Common myeloid progenitor, CD34-positive (primary cell): ENCODE measurements around the gene ABCA3.

Experiments used
- CTCF ChIA-PET: fragments of 350-600 bp; sonication (Branson Sonifier 250); formaldehyde crosslinking; loops from one replicate; lab custom pipeline; 2021; ENCODE audit warnings: antibody characterized with exemption; lab: Charles Lee
- POLR2A ChIA-PET: fragments of 350-600 bp; sonication (Branson Sonifier 250); formaldehyde crosslinking; loops from one replicate; lab custom pipeline; 2021; ENCODE audit warnings: antibody characterized with exemption; lab: Charles Lee
- DNase-seq, 3 donors: peaks; one replicate each; pipeline versions ENCODE4 v3.0.0 to v3.0.0-alpha.2; 2013
- H3K27ac ChIP-seq, 2 experiments: 1 replicate in 1 of 2; 2 replicates in 1 of 2; pipeline ENCODE4 v1.7.0; 2013; ENCODE audit warnings: inconsistent platforms in 2 of 2, low read length in 2 of 2, mild to moderate bottlenecking in 2 of 2, low read depth in 1 of 2, moderate library complexity in 1 of 2; ENCODE audit not compliant: severe bottlenecking in 2 of 2, insufficient read depth in 1 of 2, poor library complexity in 1 of 2
- H3K27me3 ChIP-seq, 5 experiments: replicated peaks in 2 of 5; 1 replicate in 3 of 5; 2 replicates in 2 of 5; pipeline versions ENCODE4 v1.6.1 to v1.7.0; 2013; ENCODE audit warnings: low read length in 4 of 5, mild to moderate bottlenecking in 2 of 5, moderate library complexity in 2 of 5, inconsistent platforms in 1 of 5; ENCODE audit not compliant: insufficient read depth in 5 of 5, control insufficient read depth in 4 of 5
- H3K36me3 ChIP-seq, 4 experiments: 1 replicate in 2 of 4; 2 replicates in 2 of 4; pipeline versions ENCODE4 v1.6.1 to v1.7.0; 2013; ENCODE audit warnings: low read length in 3 of 4, control low read depth in 1 of 4, mild to moderate bottlenecking in 1 of 4; ENCODE audit not compliant: control insufficient read depth in 4 of 4, insufficient read depth in 4 of 4
- H3K4me1 ChIP-seq, 4 experiments: 1 replicate in 3 of 4; 2 replicates in 1 of 4; pipeline versions ENCODE4 v1.6.1 to v1.7.1; 2013; ENCODE audit warnings: low read length in 3 of 4, mild to moderate bottlenecking in 3 of 4, control low read depth in 1 of 4, inconsistent platforms in 1 of 4, moderate library complexity in 1 of 4; ENCODE audit not compliant: control insufficient read depth in 4 of 4, insufficient read depth in 4 of 4; ENCODE audit errors: control extremely low read depth in 1 of 4
- H3K4me3 ChIP-seq, 7 experiments: 1 replicate in 4 of 7; 2 replicates in 3 of 7; pipeline versions ENCODE4 v1.5.1 to v1.7.0; 2013; ENCODE audit warnings: mild to moderate bottlenecking in 7 of 7, low read length in 6 of 7, moderate library complexity in 6 of 7, inconsistent platforms in 2 of 7, low read depth in 2 of 7, control low read depth in 1 of 7; ENCODE audit not compliant: insufficient read depth in 4 of 7, control insufficient read depth in 1 of 7; ENCODE audit errors: extremely low read depth in 1 of 7
- H3K9me3 ChIP-seq, 5 experiments: 1 replicate in 4 of 5; 2 replicates in 1 of 5; pipeline versions ENCODE4 v1.6.1 to v1.7.1; 2013; ENCODE audit warnings: low read length in 4 of 5, mild to moderate bottlenecking in 2 of 5, inconsistent platforms in 1 of 5, low read depth in 1 of 5, moderate library complexity in 1 of 5; ENCODE audit not compliant: control insufficient read depth in 4 of 5, insufficient read depth in 2 of 5; ENCODE audit errors: control extremely low read depth in 1 of 5
- WGBS: methylation state at CpG from one replicate; pipeline ENCODE4 v1.1.5; 2013; ENCODE audit not compliant: insufficient coverage; 5-methylcytosine and 5-hydroxymethylcytosine counted together

The ABCA3 gene

GRCh38 chr16:2235695-2236336 lies 104.7 kb downstream of the ABCA3 start:
- H3K4me3 ChIP-seq: no peak overlapping the region
- H3K9me3 ChIP-seq: no peaks in the 10 kb centered on the region
- H3K4me1 ChIP-seq: peaks cover 0 to 18% (median 8%) of the 10 kb centered on the region in 4 experiments
- peaks cover 0 to 43% (median 12%) of the 10 kb centered on the region in 5 experiments for H3K27me3 ChIP-seq
- WGBS: 95% methylated on average over 13 of the region's 19 CpGs
- ChIA-PET POLR2A (interaction anchor here (0.8 to 1.4 kb wide), 2 partner anchors 12 to 16 kb away, joined by 3 read pairs; partner anchors contain the start of genes E4F1 and ECI1), CTCF (interaction anchor here (1.5 to 1.7 kb wide), 2 partner anchors 10 to 16 kb away, joined by 4 to 7 read pairs; no protein-coding TSS in a partner anchor)
- no peak for DNase-seq
- peaks cover 6 to 53% (median 31%) of the 10 kb centered on the region in 4 experiments for H3K36me3 ChIP-seq
- H3K27ac ChIP-seq: no peak overlapping the region

GRCh38 chr16:2235234-2235651 lies 105.3 kb downstream of the ABCA3 start:
- ChIA-PET CTCF (interaction anchor here (1.5 to 1.7 kb wide), 2 partner anchors 10 to 17 kb away, joined by 4 to 7 read pairs; no protein-coding TSS in a partner anchor), POLR2A (interaction anchor here (1.4 kb wide), 1 partner anchor 16 kb away, joined by 3 read pairs; the partner anchor contains the start of gene ECI1)
- WGBS: 94% methylated on average over 28 of the region's 28 CpGs
- Histone ChIP-seq H3K9me3 (no peaks in the 10 kb centered on the region), H3K4me3 (no peak overlapping the region), H3K27me3 (peaks cover 0 to 43% (median 12%) of the 10 kb centered on the region in 5 experiments), H3K4me1 (peaks cover 0 to 18% (median 8%) of the 10 kb centered on the region in 4 experiments), H3K36me3 (peaks cover 9 to 59% (median 34%) of the 10 kb centered on the region in 4 experiments), H3K27ac (no peak overlapping the region)
- DNase-seq: no peak

- Histone ChIP-seq H3K4me1 (peaks cover 0 to 18% (median 8%) of the 10 kb centered on the region in 4 experiments), H3K4me3 (no peak overlapping the region), H3K27me3 (peaks cover 0 to 43% (median 12%) of the 10 kb centered on the region in 5 experiments), H3K9me3 (no peaks in the 10 kb centered on the region), H3K36me3 (peaks cover 9 to 63% (median 38%) of the 10 kb centered on the region in 4 experiments), H3K27ac (no peak overlapping the region)
- POLR2A ChIA-PET: no interaction called here
- no peak for DNase-seq
- CTCF ChIA-PET: interaction anchor here (1.5 kb wide), 1 partner anchor 17 kb away, joined by 4 read pairs; no protein-coding TSS in a partner anchor
- WGBS: 97% methylated on average over 16 of the region's 18 CpGs
Measured at GRCh38 chr16:2234813-2235170, 105.7 kb downstream of the ABCA3 start.

- H3K27ac ChIP-seq: no peak overlapping the region
- H3K27me3 ChIP-seq: peaks cover 0 to 43% (median 12%) of the 10 kb centered on the region in 5 experiments
- ChIA-PET POLR2A (no interaction called here), CTCF (no interaction called here)
- peak in 1 of 3 donors; percentile 22 for DNase-seq
- H3K4me1 ChIP-seq: peaks cover 0 to 18% (median 8%) of the 10 kb centered on the region in 4 experiments
- H3K9me3 ChIP-seq: no peaks in the 10 kb centered on the region
- peaks cover 9 to 67% (median 42%) of the 10 kb centered on the region in 4 experiments for H3K36me3 ChIP-seq
- no peak overlapping the region for H3K4me3 ChIP-seq
- 98% methylated on average over 42 of the region's 51 CpGs for WGBS
Measured at GRCh38 chr16:2233872-2234812, 106.4 kb downstream of the ABCA3 start.

- Histone ChIP-seq H3K4me1 (peaks cover 0 to 18% (median 8%) of the 10 kb centered on the region in 4 experiments), H3K4me3 (no peak overlapping the region), H3K27me3 (peaks cover 0 to 37% (median 10%) of the 10 kb centered on the region in 5 experiments), H3K36me3 (peaks cover 9 to 76% (median 48%) of the 10 kb centered on the region in 4 experiments), H3K27ac (no peak overlapping the region), H3K9me3 (no peaks in the 10 kb centered on the region)
- ChIA-PET CTCF (no interaction called here), POLR2A (no interaction called here)
- WGBS: 97% methylated on average over 20 of the region's 28 CpGs
- no peak for DNase-seq
Measured at GRCh38 chr16:2233046-2233775, 107.3 kb downstream of the ABCA3 start.

GRCh38 chr16:2232094-2232990 lies 108.2 kb downstream of the ABCA3 start:
- Histone ChIP-seq H3K9me3 (no peaks in the 10 kb centered on the region), H3K36me3 (peaks cover 9 to 80% (median 50%) of the 10 kb centered on the region in 4 experiments), H3K27me3 (peaks cover 0 to 28% (median 10%) of the 10 kb centered on the region in 5 experiments), H3K27ac (no peak overlapping the region), H3K4me3 (no peak overlapping the region), H3K4me1 (peaks cover 0 to 12% (median 5%) of the 10 kb centered on the region in 4 experiments)
- POLR2A ChIA-PET: no interaction called here
- 96% methylated on average over 37 of the region's 41 CpGs for WGBS
- DNase-seq: no peak
- CTCF ChIA-PET: interaction anchor here (0.9 kb wide), 1 partner anchor 11 kb away, joined by 3 read pairs; no protein-coding TSS in a partner anchor
